ENCODE measurements around the gene CCL7. TPM values are rescaled to one million over a fixed set of nuclear protein-coding genes. Genes with fewer than 3 reads are reported as not detected.
A peak's percentile ranks its signal among the peaks of the same experiment; 100 is the strongest.

The CCL7 gene
- total RNA-seq, 2 experiments from 2014 or later, result not detected

DNA sequence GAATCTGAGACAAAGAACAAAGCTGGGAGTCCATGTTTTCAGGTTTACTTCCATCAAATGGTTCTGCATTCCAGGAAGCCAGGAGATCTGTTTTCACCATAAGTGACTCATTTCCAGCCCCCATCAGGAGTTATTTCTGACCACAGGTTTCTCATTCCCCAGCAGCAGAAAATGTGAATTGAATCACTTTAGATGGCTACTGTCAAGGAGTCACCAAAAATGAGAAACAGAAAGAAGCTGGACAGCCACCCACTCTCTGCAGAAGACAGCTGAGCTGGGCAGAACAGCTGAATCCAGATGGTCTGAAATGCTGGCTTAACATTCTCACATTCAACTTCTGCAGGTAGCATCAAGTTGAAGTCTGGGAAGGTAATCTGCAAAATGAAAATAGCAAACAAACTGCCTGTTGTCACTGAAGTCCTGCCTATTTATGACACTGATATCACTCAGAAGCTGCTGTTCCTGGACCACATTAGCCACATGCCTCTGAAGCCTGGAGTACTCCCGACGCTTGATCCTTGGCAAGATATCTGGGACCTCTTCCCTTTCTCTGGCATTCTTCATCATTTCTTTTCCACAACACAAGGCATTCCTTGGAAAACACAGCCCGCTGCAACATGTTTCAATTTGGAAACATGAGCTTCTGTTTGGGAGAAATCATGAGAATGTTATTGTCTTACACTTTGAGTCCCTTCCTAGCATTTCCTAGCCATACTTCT lies 30.8 kb downstream of the CCL7 start:
- Mint-ChIP-seq H3K9me3 (no peaks in the 10 kb centered on the region), H3K4me1 (ENCODE audit: low read depth) (no peaks in the 10 kb centered on the region), H3K36me3 (ENCODE audit: low read depth) (no peaks in the 10 kb centered on the region), H3K27me3 (ENCODE audit: low read depth) (peaks cover 22% of the 10 kb centered on the region), H3K4me3 (no peak overlapping the region), H3K27ac (no peak overlapping the region)
- DNase-seq, result no peak
- intact Hi-C loops (cut with micrococcal nuclease), result no loop called here
- CTCF ChIA-PET, result interaction anchor here (0.6 to 1.5 kb wide), 3 partner anchors 14 to 358 kb away, joined by 3 read pairs; no protein-coding TSS in a partner anchor

GRCh38 chr17:34301986-34302385 lies 32.0 kb downstream of the CCL7 start:
- Mint-ChIP-seq H3K9me3 (no peaks in the 10 kb centered on the region), H3K4me1 (ENCODE audit: low read depth) (peaks cover 1% of the 10 kb centered on the region), H3K4me3 (no peak overlapping the region), H3K36me3 (ENCODE audit: low read depth) (no peaks in the 10 kb centered on the region), H3K27ac (no peak overlapping the region), H3K27me3 (ENCODE audit: low read depth) (peaks cover 20% of the 10 kb centered on the region)
- intact Hi-C loops (cut with micrococcal nuclease), result no loop called here
- CTCF ChIA-PET, result no interaction called here
- no peak for DNase-seq

DNA sequence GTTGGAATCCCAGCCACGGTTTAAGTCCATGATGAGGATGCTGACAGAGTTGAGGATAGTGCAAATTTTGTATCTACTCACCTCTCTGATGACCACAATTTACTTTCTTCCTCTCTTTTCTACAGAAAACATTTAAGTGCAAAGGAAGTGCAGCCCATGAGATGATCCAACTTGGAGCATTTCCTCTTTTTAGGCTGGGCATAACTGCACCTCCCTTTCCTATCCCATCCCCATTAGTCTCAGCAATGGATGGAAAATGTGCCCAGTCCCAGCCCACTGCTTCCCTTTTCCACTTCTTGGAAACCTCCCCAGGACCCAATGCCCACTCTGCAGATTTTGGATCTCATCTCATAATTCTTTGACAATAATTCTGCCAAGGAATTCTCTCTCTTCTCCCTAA lies 32.6 kb downstream of the CCL7 start:
- no peaks in the 10 kb centered on the region for H3K36me3 Mint-ChIP-seq (ENCODE audit: low read depth)
- H3K27ac Mint-ChIP-seq, result no peak overlapping the region
- H3K9me3 Mint-ChIP-seq, result no peaks in the 10 kb centered on the region
- intact Hi-C loops (cut with micrococcal nuclease), result no loop called here
- peaks cover 20% of the 10 kb centered on the region for H3K27me3 Mint-ChIP-seq (ENCODE audit: low read depth)
- no peak overlapping the region for H3K4me3 Mint-ChIP-seq
- no peak for DNase-seq
- H3K4me1 Mint-ChIP-seq (ENCODE audit: low read depth), result peaks cover 2% of the 10 kb centered on the region
- CTCF ChIA-PET, result no interaction called here

GRCh38 chr17:34303606-34304005 lies 33.6 kb downstream of the CCL7 start:
- CTCF ChIA-PET, result no interaction called here
- peaks cover 2% of the 10 kb centered on the region for H3K4me1 Mint-ChIP-seq (ENCODE audit: low read depth)
- no peak for DNase-seq

GRCh38 chr17:34305061-34305460 lies 35.0 kb downstream of the CCL7 start:
- H3K27me3 Mint-ChIP-seq (ENCODE audit: low read depth), result peaks cover 11% of the 10 kb centered on the region
- peaks cover 2% of the 10 kb centered on the region for H3K4me1 Mint-ChIP-seq (ENCODE audit: low read depth)
- intact Hi-C loops (cut with micrococcal nuclease), result no loop called here
- no peaks in the 10 kb centered on the region for H3K36me3 Mint-ChIP-seq (ENCODE audit: low read depth)
- H3K4me3 Mint-ChIP-seq, result no peak overlapping the region
- CTCF ChIA-PET, result interaction anchor here (0.7 to 0.9 kb wide), 3 partner anchors 56 to 94 kb away, joined by 3 read pairs; no protein-coding TSS in a partner anchor
- H3K27ac Mint-ChIP-seq, result no peak overlapping the region
- DNase-seq, result no peak
- no peaks in the 10 kb centered on the region for H3K9me3 Mint-ChIP-seq

More at GRCh38 chr17:34303606-34304005, 33.6 kb downstream of the CCL7 start:
- no peaks in the 10 kb centered on the region for H3K9me3 Mint-ChIP-seq
- H3K27me3 Mint-ChIP-seq (ENCODE audit: low read depth), result peaks cover 16% of the 10 kb centered on the region
- H3K27ac Mint-ChIP-seq, result no peak overlapping the region
- intact Hi-C loops (cut with micrococcal nuclease), result no loop called here
- no peak overlapping the region for H3K4me3 Mint-ChIP-seq
- no peaks in the 10 kb centered on the region for H3K36me3 Mint-ChIP-seq (ENCODE audit: low read depth)

- peaks cover 2% of the 10 kb centered on the region for H3K4me1 Mint-ChIP-seq (ENCODE audit: low read depth)
- H3K36me3 Mint-ChIP-seq (ENCODE audit: low read depth), result no peaks in the 10 kb centered on the region
- intact Hi-C loops (cut with micrococcal nuclease), result loop anchor here (2.0 kb wide), 1 partner anchor 105 kb away; no protein-coding TSS in a partner anchor
- H3K9me3 Mint-ChIP-seq, result no peaks in the 10 kb centered on the region
- no peak overlapping the region for H3K4me3 Mint-ChIP-seq
- no peak overlapping the region for H3K27ac Mint-ChIP-seq
- CTCF ChIA-PET, result interaction anchor here (0.9 kb wide), 1 partner anchor 93 kb away, joined by 3 read pairs; no protein-coding TSS in a partner anchor
- no peak for DNase-seq
- H3K27me3 Mint-ChIP-seq (ENCODE audit: low read depth), result peaks cover 7% of the 10 kb centered on the region
Measured at GRCh38 chr17:34305606-34306005, 35.6 kb downstream of the CCL7 start.

- Mint-ChIP-seq H3K36me3 (ENCODE audit: low read depth) (no peaks in the 10 kb centered on the region), H3K27me3 (ENCODE audit: low read depth) (peaks cover 5% of the 10 kb centered on the region), H3K9me3 (no peaks in the 10 kb centered on the region), H3K4me3 (no peak overlapping the region), H3K4me1 (ENCODE audit: low read depth) (peaks cover 2% of the 10 kb centered on the region), H3K27ac (no peak overlapping the region)
- CTCF ChIA-PET, result interaction anchor here (0.6 to 1.3 kb wide), 3 partner anchors 51 to 133 kb away, joined by 3 to 5 read pairs (median 3); no protein-coding TSS in a partner anchor
- DNase-seq, result no peak
- intact Hi-C loops (cut with micrococcal nuclease), result loop anchor here (2.0 kb wide), 1 partner anchor 106 kb away; no protein-coding TSS in a partner anchor
Measured at GRCh38 chr17:34306466-34306865, 36.4 kb downstream of the CCL7 start.

DNA sequence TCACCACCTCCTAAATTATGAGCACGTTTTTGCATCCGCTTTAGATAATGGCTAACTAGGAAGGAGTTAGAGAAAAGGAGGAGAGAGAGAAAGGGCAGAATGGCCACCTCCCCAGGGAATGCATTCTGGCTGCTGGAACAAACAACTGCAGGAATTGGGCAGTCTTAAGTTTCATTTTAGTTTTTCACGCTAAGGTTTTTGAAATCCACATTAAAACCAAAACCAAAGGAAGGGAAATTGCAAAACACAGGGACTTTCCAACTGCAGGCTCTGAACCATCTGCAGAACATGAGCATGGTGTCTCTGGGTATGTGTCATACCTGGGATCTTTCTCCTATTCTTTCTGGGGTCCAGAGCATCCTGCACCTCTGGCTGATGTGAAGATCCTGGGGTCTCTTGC lies 37.1 kb downstream of the CCL7 start:
- Mint-ChIP-seq H3K27me3 (ENCODE audit: low read depth) (peaks cover 7% of the 10 kb centered on the region), H3K27ac (no peak overlapping the region), H3K36me3 (ENCODE audit: low read depth) (no peaks in the 10 kb centered on the region), H3K4me3 (no peak overlapping the region), H3K4me1 (ENCODE audit: low read depth) (peaks cover 2% of the 10 kb centered on the region), H3K9me3 (no peaks in the 10 kb centered on the region)
- CTCF ChIA-PET, result interaction anchor here (0.6 to 1.4 kb wide), 3 partner anchors 43 to 54 kb away, joined by 3 to 5 read pairs (median 3); no protein-coding TSS in a partner anchor
- DNase-seq, result peak; percentile 7
- intact Hi-C loops (cut with micrococcal nuclease), result loop anchor here (2.0 kb wide), 1 partner anchor 106 kb away; no protein-coding TSS in a partner anchor

DNA sequence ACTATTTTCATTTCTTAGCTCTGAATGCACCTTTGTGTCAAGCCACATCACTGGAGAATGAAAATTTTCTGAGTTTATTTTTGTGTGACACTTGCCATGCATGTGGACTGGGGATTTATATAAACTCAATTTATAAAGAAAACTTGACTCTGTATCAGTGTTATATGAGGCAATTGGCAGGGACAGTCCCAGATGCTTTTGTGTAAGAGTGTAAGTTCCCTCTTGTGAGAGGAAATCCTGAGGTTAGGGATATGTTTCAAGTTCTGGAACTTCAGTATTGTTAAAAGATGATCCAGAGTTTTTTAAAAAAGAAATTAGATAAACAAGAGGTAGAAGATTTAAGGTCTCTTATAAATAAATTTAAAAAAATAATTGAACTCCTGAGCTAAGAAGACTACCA lies 38.4 kb downstream of the CCL7 start:
- intact Hi-C loops (cut with micrococcal nuclease), result no loop called here
- no peak for DNase-seq
- H3K4me1 Mint-ChIP-seq (ENCODE audit: low read depth), result peaks cover 2% of the 10 kb centered on the region
- no peak overlapping the region for H3K27ac Mint-ChIP-seq
- no peaks in the 10 kb centered on the region for H3K9me3 Mint-ChIP-seq
- no peak overlapping the region for H3K4me3 Mint-ChIP-seq
- peaks cover 8% of the 10 kb centered on the region for H3K27me3 Mint-ChIP-seq (ENCODE audit: low read depth)
- CTCF ChIA-PET, result interaction anchor here (1.0 to 1.4 kb wide), 2 partner anchors 42 to 54 kb away, joined by 3 to 4 read pairs; no protein-coding TSS in a partner anchor
- no peaks in the 10 kb centered on the region for H3K36me3 Mint-ChIP-seq (ENCODE audit: low read depth)

DNA sequence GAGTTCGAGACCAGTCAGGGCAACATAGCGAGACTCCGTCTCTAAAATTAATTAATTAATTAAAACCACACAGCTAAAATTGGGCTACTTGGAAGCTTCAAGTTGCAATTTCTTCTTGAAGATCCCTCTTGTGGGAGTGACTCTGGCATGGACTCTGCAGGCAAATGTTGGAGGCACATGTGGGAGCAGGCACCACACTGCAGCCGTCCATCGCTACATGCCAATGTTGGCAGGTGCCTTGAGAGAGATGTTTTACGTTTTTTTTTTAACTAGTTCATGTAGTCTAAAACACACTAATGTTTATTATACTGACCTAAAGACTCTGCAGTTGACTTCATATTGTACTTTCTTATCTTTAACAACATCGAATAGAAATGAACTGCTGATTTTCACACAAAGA lies 41.3 kb downstream of the CCL7 start:
- H3K36me3 Mint-ChIP-seq (ENCODE audit: low read depth), result no peaks in the 10 kb centered on the region
- CTCF ChIA-PET, result interaction anchor here (2.2 kb wide), 1 partner anchor 50 kb away, joined by 8 read pairs; no protein-coding TSS in a partner anchor
- intact Hi-C loops (cut with micrococcal nuclease), result no loop called here

DNA sequence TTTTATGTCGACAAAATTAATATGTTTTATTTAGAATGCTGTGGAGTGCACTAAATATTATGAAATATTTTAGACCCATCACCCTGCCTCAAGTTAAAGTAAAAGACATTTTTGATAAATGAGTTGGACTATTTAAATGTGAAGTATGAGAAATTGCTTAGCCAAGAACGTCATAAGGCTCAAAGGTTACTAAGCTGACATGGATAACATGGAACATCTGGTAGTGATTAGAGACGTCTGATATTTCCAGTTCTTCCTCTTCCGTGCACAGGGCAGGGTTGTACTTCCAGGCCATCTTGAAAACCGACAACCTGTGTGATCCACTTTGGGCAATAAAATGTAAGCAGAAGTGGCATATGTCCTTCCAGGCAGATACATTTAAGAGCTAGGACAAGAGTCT lies 42.1 kb downstream of the CCL7 start:
- Mint-ChIP-seq H3K4me3 (no peak overlapping the region), H3K9me3 (no peaks in the 10 kb centered on the region), H3K27ac (no peak overlapping the region), H3K36me3 (ENCODE audit: low read depth) (no peaks in the 10 kb centered on the region), H3K4me1 (ENCODE audit: low read depth) (no peaks in the 10 kb centered on the region), H3K27me3 (ENCODE audit: low read depth) (peaks cover 18% of the 10 kb centered on the region)
- intact Hi-C loops (cut with micrococcal nuclease), result no loop called here
- no peak for DNase-seq
- CTCF ChIA-PET, result interaction anchor here (2.2 kb wide), 1 partner anchor 50 kb away, joined by 8 read pairs; no protein-coding TSS in a partner anchor

More for the DNA sequence above, 41.3 kb downstream of the CCL7 start:
- Mint-ChIP-seq H3K4me1 (ENCODE audit: low read depth) (peaks cover 2% of the 10 kb centered on the region), H3K4me3 (no peak overlapping the region), H3K27me3 (ENCODE audit: low read depth) (peaks cover 18% of the 10 kb centered on the region), H3K9me3 (no peaks in the 10 kb centered on the region), H3K27ac (no peak overlapping the region)
- no peak for DNase-seq

GRCh38 chr17:34313164-34313563 lies 43.1 kb downstream of the CCL7 start:
- H3K27ac Mint-ChIP-seq, result no peak overlapping the region
- no peak overlapping the region for H3K4me3 Mint-ChIP-seq
- no peaks in the 10 kb centered on the region for H3K9me3 Mint-ChIP-seq
- no peaks in the 10 kb centered on the region for H3K36me3 Mint-ChIP-seq (ENCODE audit: low read depth)
- peaks cover 18% of the 10 kb centered on the region for H3K27me3 Mint-ChIP-seq (ENCODE audit: low read depth)
- no peaks in the 10 kb centered on the region for H3K4me1 Mint-ChIP-seq (ENCODE audit: low read depth)
- intact Hi-C loops (cut with micrococcal nuclease), result no loop called here
- CTCF ChIA-PET, result no interaction called here
- DNase-seq, result no peak

- CTCF ChIA-PET, result no interaction called here
- intact Hi-C loops (cut with micrococcal nuclease), result no loop called here
Measured at GRCh38 chr17:34314279-34314678, 44.3 kb downstream of the CCL7 start.

More at GRCh38 chr17:34314279-34314678, 44.3 kb downstream of the CCL7 start:
- Mint-ChIP-seq H3K36me3 (ENCODE audit: low read depth) (no peaks in the 10 kb centered on the region), H3K27ac (no peak overlapping the region), H3K9me3 (no peaks in the 10 kb centered on the region), H3K4me3 (no peak overlapping the region), H3K27me3 (ENCODE audit: low read depth) (peaks cover 18% of the 10 kb centered on the region), H3K4me1 (ENCODE audit: low read depth) (no peaks in the 10 kb centered on the region)
- no peak for DNase-seq
